A673 (cell line): ENCODE measurements around the gene TRDN.

ENCODE experiments used
- EZH2 ChIP-seq: fragments of 200-600 bp; sonication (generic); IDR thresholded peaks from 2 replicates; pipeline ENCODE4 v1.6.1; 2017; ENCODE audit warnings: borderline replicate concordance, low read depth, mild to moderate bottlenecking, mixed read lengths, antibody characterized with exemption, low read length; ENCODE audit not compliant: poor library complexity, severe bottlenecking
- TF ChIP-seq, protein P1 (sequence below): fragments of 300-800, 200-600 bp; sonication (generic); conservative IDR thresholded peaks from 2 replicates; pipeline ENCODE4 v1.5.1; 2017; ENCODE audit warnings: low read depth, mild to moderate bottlenecking, antibody characterized with exemption, low read length, moderate library complexity, mixed read lengths

DNA sequence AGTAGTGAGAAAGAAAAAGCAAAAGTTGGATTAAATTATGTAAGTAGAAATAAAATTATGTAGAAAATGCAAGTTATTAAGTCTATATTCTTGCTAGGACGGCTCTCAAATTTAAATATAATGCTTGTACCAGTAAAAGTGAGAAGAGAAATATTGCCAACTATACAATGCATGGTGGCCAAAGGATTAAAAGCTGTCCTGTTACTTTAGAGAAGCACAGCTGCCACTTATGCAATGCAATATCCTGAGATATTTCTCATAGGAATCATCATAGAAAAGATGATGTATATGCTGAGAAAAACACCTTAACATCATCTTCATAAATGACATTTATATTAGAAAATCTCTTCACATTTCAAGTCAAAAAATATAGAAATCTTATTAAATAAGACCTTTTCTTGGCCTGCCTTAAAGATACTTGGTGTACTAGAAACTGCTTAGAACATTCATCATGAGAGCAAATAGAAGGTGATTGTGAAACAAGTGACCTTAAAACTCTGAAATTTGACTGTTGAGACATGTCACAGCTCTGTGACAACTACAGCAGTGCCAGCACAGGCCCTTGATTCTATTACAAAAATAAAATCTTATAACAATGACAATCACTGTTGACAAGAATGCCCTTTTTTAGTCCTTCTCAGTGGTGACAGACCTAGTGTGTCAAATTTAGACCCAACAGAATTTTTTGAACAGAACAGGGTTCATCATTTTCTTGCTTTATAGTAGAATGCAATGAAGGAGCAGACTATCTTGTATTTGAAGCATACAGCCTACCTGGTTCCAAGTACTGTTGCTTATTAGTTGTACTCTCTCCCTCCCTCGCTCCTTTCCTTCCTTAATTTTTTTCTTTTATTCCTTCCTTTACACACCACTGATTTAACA lies 467.6 kb downstream of the TRDN start:
- TF ChIP-seq, protein P1, sequence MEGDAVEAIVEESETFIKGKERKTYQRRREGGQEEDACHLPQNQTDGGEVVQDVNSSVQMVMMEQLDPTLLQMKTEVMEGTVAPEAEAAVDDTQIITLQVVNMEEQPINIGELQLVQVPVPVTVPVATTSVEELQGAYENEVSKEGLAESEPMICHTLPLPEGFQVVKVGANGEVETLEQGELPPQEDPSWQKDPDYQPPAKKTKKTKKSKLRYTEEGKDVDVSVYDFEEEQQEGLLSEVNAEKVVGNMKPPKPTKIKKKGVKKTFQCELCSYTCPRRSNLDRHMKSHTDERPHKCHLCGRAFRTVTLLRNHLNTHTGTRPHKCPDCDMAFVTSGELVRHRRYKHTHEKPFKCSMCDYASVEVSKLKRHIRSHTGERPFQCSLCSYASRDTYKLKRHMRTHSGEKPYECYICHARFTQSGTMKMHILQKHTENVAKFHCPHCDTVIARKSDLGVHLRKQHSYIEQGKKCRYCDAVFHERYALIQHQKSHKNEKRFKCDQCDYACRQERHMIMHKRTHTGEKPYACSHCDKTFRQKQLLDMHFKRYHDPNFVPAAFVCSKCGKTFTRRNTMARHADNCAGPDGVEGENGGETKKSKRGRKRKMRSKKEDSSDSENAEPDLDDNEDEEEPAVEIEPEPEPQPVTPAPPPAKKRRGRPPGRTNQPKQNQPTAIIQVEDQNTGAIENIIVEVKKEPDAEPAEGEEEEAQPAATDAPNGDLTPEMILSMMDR, result no peak
- TF ChIP-seq EZH2, result no peak
